ENCODE measurements around the gene CHRM1.

- TF ChIP-seq REST (tag by site-specific recombination; IDR thresholded peaks at IDR 0.05), result no peak
- no peak for TF ChIP-seq ZBTB1 (tag by site-specific recombination; IDR thresholded peaks at IDR 0.05)
- TF ChIP-seq ZNF133 (tag by site-specific recombination; IDR thresholded peaks at IDR 0.05), result no peak
- no peak for TF ChIP-seq ZNF530 (tag by site-specific recombination; IDR thresholded peaks at IDR 0.05; ENCODE audit: low read depth)
- TF ChIP-seq CTCF (tag by site-specific recombination; IDR thresholded peaks at IDR 0.05), result peak; percentile 96
- TF ChIP-seq ZBTB11 (tag by site-specific recombination; conservative IDR thresholded peaks at IDR 0.05; ENCODE audit: low read depth), result no peak
- no peak for TF ChIP-seq SP2 (tag by site-specific recombination; IDR thresholded peaks at IDR 0.05)
- TF ChIP-seq BCL11A (tag by site-specific recombination; IDR thresholded peaks at IDR 0.05; ENCODE audit: low read depth), result no peak
- no peak for TF ChIP-seq ZSCAN23 (tag by site-specific recombination; IDR thresholded peaks at IDR 0.05)
- no peak for TF ChIP-seq TCF7L2 (IDR thresholded peaks at IDR 0.05; ENCODE audit: borderline replicate concordance, low read depth, low read length)
- no peak for TF ChIP-seq ZNF16 (tag by site-specific recombination; IDR thresholded peaks at IDR 0.05; ENCODE audit: low read depth)
These were observed 15.1 kb downstream of the CHRM1 start for GRCh38 chr11:62905927-62906531.
